Ovary (tissue), 9 donors: ENCODE data around the gene FMN1. TPM values are rescaled to one million over a fixed set of nuclear protein-coding genes. Genes with fewer than 3 reads are reported as not detected.

Experiments used
- DNase-seq, 5 donors: peaks; one replicate each; pipeline ENCODE4 v3.0.0-alpha.2; 2019 to 2020
- H3K27ac ChIP-seq, 2 donors: fragments of 200-600 bp; one replicate each; pipeline versions ENCODE4 v1.5.1 to v1.8.0; 2019 to 2022
- H3K27me3 ChIP-seq: fragments of 200-600 bp; one replicate; pipeline ENCODE4 v1.8.0; 2022
- H3K36me3 ChIP-seq: fragments of 200-600 bp; sonication (generic); one replicate; pipeline ENCODE4 v1.5.1; 2019
- H3K4me1 ChIP-seq: one replicate; pipeline ENCODE4 v1.8.1; 2013; ENCODE audit warnings: mild to moderate bottlenecking, moderate library complexity; ENCODE audit not compliant: insufficient read depth
- H3K4me3 ChIP-seq: fragments of 200-600 bp; sonication (generic); one replicate; pipeline ENCODE4 v1.5.1; 2017
- H3K9me3 ChIP-seq, 2 donors: fragments of 200-600 bp in 1 of 2; sonication (generic) in 1 of 2; one replicate each; pipeline versions ENCODE4 v1.5.1 to v1.8.1; 2013 to 2019; ENCODE audit warnings: mild to moderate bottlenecking in 1 of 2, moderate library complexity in 1 of 2
- CTCF ChIP-seq, 3 donors: fragments of 450-650 bp in 2 of 3; fragments of 200-600 bp in 1 of 3; IDR thresholded peaks; one replicate each; pipeline versions ENCODE4 v1.5.1 to v1.8.0; 2016 to 2022; ENCODE audit warnings: antibody characterized with exemption in 3 of 3, mild to moderate bottlenecking in 1 of 3
- EP300 ChIP-seq: sonication (generic); formaldehyde crosslinking; IDR thresholded peaks from one replicate; pipeline ENCODE4 v1.6.1; 2017; ENCODE audit warnings: antibody characterized with exemption
- POLR2A ChIP-seq: fragments of 450-650 bp; IDR thresholded peaks from one replicate; pipeline ENCODE4 v1.6.1; 2017; ENCODE audit warnings: antibody characterized with exemption, mild to moderate bottlenecking, moderate library complexity
- WGBS, 3 donors: extraction: QIAGEN DNeasy Blood & Tissue Kit in 1 of 3; methylation state at CpG; one replicate each; pipeline versions ENCODE4 v1.1.5 to v1.1.7; 2013 to 2017; 5-methylcytosine and 5-hydroxymethylcytosine counted together
- intact Hi-C, 4 donors: fragments of 100-400 bp; cut with DNase I; formaldehyde crosslinking; loops; one replicate each; pipeline versions ENCODE4 v1.11.0 to v1.15.1; 2022 to 2023
- polyA plus RNA-seq, 2 donors: library from polyadenylated mRNA; stranded (reverse); fragments of 200-250 nt in 1 of 2; fragments of 350-450 nt in 1 of 2; fragmentation: Illumina TruSeq in 1 of 2; extraction: RNeasy Lipid Tissue Mini Kit (QIAGEN cat#74804) in 1 of 2; gene quantifications; one replicate each; pipeline ENCODE4 v1.2.3, GENCODE V29; 2013 to 2014
- total RNA-seq, 7 donors: library from RNA; depleted of rRNA in 2 of 7; stranded (reverse); fragments of >200 nt in 2 of 7; fragmentation: NEBNext Ultra II Directional in 3 of 7; extraction: Animal tissue kit (Norgen Biotek cat#: 25700) in 3 of 7; gene quantifications; one replicate each; pipeline versions ENCODE4 v1.1.0 to v1.2.4, GENCODE V29; 2016 to 2023
- donor health status: DM: no; HTN: no; CAD: no; lungs with moderate emphysema.
- donor health status: DM: no; HTN: no; CAD: no.
- donor health status: Bipolar disorder and iron deficiency.
- donor health status: DM: yes; HTN: yes; CAD: no.
- donor health status: DM: no; HTN: no; CAD: no.
- donor health status: DM: yes; HTN: yes; CAD: no.

The FMN1 gene
- total and polyA plus RNA-seq, 9 donors, result 0.13 to 16.9 (median 2.6) TPM

GRCh38 chr15:33179874-33180273 is 14.6 kb downstream of the FMN1 start:
- DNase-seq, result no peak
- no peaks in the 10 kb centered on the region for H3K36me3 ChIP-seq
- WGBS, 3 donors, result 54 to 66% (median 61%) methylated on average over 5 of the region's 5 CpGs
- H3K27me3 ChIP-seq, result no peaks in the 10 kb centered on the region
- no peak overlapping the region for H3K27ac ChIP-seq
- no peaks in the 10 kb centered on the region for H3K9me3 ChIP-seq
- intact Hi-C loops, result no loop called here
- H3K4me1 ChIP-seq, result no peaks in the 10 kb centered on the region
- H3K4me3 ChIP-seq, result no peak overlapping the region
- TF ChIP-seq EP300, result no peak
- TF ChIP-seq CTCF (IDR thresholded peaks at IDR 0.05), result no peak
- TF ChIP-seq POLR2A, result no peak

- no peak for DNase-seq
- Histone ChIP-seq H3K4me1 (no peaks in the 10 kb centered on the region), H3K9me3 (no peaks in the 10 kb centered on the region), H3K27ac (no peak overlapping the region), H3K27me3 (no peaks in the 10 kb centered on the region), H3K36me3 (no peaks in the 10 kb centered on the region), H3K4me3 (no peak overlapping the region)
- 75 to 83% (median 81%) methylated on average over 2 of the region's 2 CpGs for WGBS, 3 donors
- intact Hi-C loops, result no loop called here
- TF ChIP-seq POLR2A, result no peak
- TF ChIP-seq CTCF (IDR thresholded peaks at IDR 0.05), result no peak
- no peak for TF ChIP-seq EP300
These were observed 23.3 kb downstream of the FMN1 start for GRCh38 chr15:33171202-33171601.

- no peak for DNase-seq
- WGBS, 3 donors, result 76 to 83% (median 82%) methylated on average over 3 of the region's 3 CpGs
These were observed 24.9 kb downstream of the FMN1 start for GRCh38 chr15:33169625-33170024.

GRCh38 chr15:33168444-33168843 is 26.1 kb downstream of the FMN1 start:
- Histone ChIP-seq H3K4me1 (no peaks in the 10 kb centered on the region), H3K27me3 (no peaks in the 10 kb centered on the region), H3K36me3 (no peaks in the 10 kb centered on the region), H3K4me3 (no peak overlapping the region), H3K27ac (no peak overlapping the region), H3K9me3 (no peaks in the 10 kb centered on the region)
- WGBS, 3 donors, result 70 to 76% (median 72%) methylated on average over 2 of the region's 2 CpGs
- intact Hi-C loops, result no loop called here
- DNase-seq, result no peak
- no peak for TF ChIP-seq POLR2A
- no peak for TF ChIP-seq EP300
- TF ChIP-seq CTCF (IDR thresholded peaks at IDR 0.05), result no peak

More at GRCh38 chr15:33169625-33170024, 24.9 kb downstream of the FMN1 start:
- Histone ChIP-seq H3K9me3 (no peaks in the 10 kb centered on the region), H3K36me3 (no peaks in the 10 kb centered on the region), H3K4me3 (no peak overlapping the region), H3K27ac (no peak overlapping the region), H3K4me1 (no peaks in the 10 kb centered on the region), H3K27me3 (no peaks in the 10 kb centered on the region)
- intact Hi-C loops, result no loop called here
- no peak for TF ChIP-seq EP300
- no peak for TF ChIP-seq CTCF (IDR thresholded peaks at IDR 0.05)
- no peak for TF ChIP-seq POLR2A

- Histone ChIP-seq H3K9me3 (no peaks in the 10 kb centered on the region), H3K4me3 (no peak overlapping the region), H3K4me1 (no peaks in the 10 kb centered on the region), H3K27me3 (no peaks in the 10 kb centered on the region), H3K27ac (no peak overlapping the region), H3K36me3 (no peaks in the 10 kb centered on the region)
- DNase-seq, result no peak
- intact Hi-C loops, result no loop called here
- TF ChIP-seq POLR2A, result no peak
- no peak for TF ChIP-seq CTCF (IDR thresholded peaks at IDR 0.05)
- no peak for TF ChIP-seq EP300
- WGBS, 3 donors, result 76 to 79% (median 77%) methylated on average over 3 of the region's 3 CpGs
These were observed 30.7 kb downstream of the FMN1 start for GRCh38 chr15:33163816-33164215.
